ENCODE results near the gene MAP9. TPM values are rescaled to one million over a fixed set of nuclear protein-coding genes. Genes with fewer than 3 reads are reported as not detected.

The MAP9 gene
- total RNA-seq, 2 donors from 2014 or later = 4.5 to 9.5 TPM

GRCh38 chr4:155304375-155304774 is 72.4 kb downstream of the MAP9 start:
- Histone ChIP-seq H3K27ac (no peak overlapping the region), H3K9me3 (no peaks in the 10 kb centered on the region), H3K4me1 (no peaks in the 10 kb centered on the region), H3K36me3 (no peaks in the 10 kb centered on the region), H3K4me3 (no peak overlapping the region), H3K27me3 (no peaks in the 10 kb centered on the region)
- no peak for DNase-seq (ENCODE audit: low spot score)
- no peak for TF ChIP-seq CTCF (IDR thresholded peaks at IDR 0.05)

GRCh38 chr4:155299103-155299502 is 77.7 kb downstream of the MAP9 start:
- Histone ChIP-seq H3K4me1 (no peaks in the 10 kb centered on the region), H3K27ac (no peak overlapping the region), H3K9me3 (no peaks in the 10 kb centered on the region), H3K27me3 (no peaks in the 10 kb centered on the region), H3K36me3 (no peaks in the 10 kb centered on the region), H3K4me3 (no peak overlapping the region)
- TF ChIP-seq CTCF (IDR thresholded peaks at IDR 0.05) = no peak
- DNase-seq (ENCODE audit: low spot score) = no peak

Other genes starting within 250 kb of the MAP9 start
- under 1 TPM in 1 of 2 donors, not detected in 1; 0.12 TPM for gene NPY2R, start 168.3 kb downstream of the MAP9 start, total RNA-seq